A673 (cell line): ENCODE data around the gene IER3.

Experiments used
- EZH2 ChIP-seq: fragments of 200-600 bp; sonication (generic); IDR thresholded peaks from 2 replicates; pipeline ENCODE4 v1.6.1; 2017; ENCODE audit warnings: borderline replicate concordance, low read depth, mild to moderate bottlenecking, mixed read lengths, antibody characterized with exemption, low read length; ENCODE audit not compliant: poor library complexity, severe bottlenecking
- TF ChIP-seq, protein P1 (sequence below): fragments of 300-800, 200-600 bp; sonication (generic); conservative IDR thresholded peaks from 2 replicates; pipeline ENCODE4 v1.5.1; 2017; ENCODE audit warnings: low read depth, mild to moderate bottlenecking, antibody characterized with exemption, low read length, moderate library complexity, mixed read lengths

- TF ChIP-seq, protein P1, sequence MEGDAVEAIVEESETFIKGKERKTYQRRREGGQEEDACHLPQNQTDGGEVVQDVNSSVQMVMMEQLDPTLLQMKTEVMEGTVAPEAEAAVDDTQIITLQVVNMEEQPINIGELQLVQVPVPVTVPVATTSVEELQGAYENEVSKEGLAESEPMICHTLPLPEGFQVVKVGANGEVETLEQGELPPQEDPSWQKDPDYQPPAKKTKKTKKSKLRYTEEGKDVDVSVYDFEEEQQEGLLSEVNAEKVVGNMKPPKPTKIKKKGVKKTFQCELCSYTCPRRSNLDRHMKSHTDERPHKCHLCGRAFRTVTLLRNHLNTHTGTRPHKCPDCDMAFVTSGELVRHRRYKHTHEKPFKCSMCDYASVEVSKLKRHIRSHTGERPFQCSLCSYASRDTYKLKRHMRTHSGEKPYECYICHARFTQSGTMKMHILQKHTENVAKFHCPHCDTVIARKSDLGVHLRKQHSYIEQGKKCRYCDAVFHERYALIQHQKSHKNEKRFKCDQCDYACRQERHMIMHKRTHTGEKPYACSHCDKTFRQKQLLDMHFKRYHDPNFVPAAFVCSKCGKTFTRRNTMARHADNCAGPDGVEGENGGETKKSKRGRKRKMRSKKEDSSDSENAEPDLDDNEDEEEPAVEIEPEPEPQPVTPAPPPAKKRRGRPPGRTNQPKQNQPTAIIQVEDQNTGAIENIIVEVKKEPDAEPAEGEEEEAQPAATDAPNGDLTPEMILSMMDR = 0 out of 2 replicates have a peak, but pooled peaks have one; percentile 27
- no peak for TF ChIP-seq EZH2
Measured at GRCh38 chr6:30721198-30722024, 22.9 kb downstream of the IER3 start.
